Heart left ventricle (tissue), 13 donors: ENCODE measurements around the gene ADSS1.

ENCODE experiments used
- CTCF ChIP-seq, 12 donors: fragments of 200-600 bp; sonication (generic) in 4 of 12; IDR thresholded peaks; one replicate each; pipeline versions ENCODE4 v1.5.0 to v1.8.0; 2018 to 2022; ENCODE audit warnings: antibody characterized with exemption in 12 of 12, mild to moderate bottlenecking in 5 of 12
- POLR2A ChIP-seq, 2 donors: fragments of 450-650 bp; IDR thresholded peaks; one replicate each; pipeline ENCODE4 v1.6.1; 2017; ENCODE audit warnings: antibody characterized with exemption in 2 of 2, mild to moderate bottlenecking in 2 of 2, moderate library complexity in 2 of 2
- donor health status: ischemic (EF 13 %, LVEDD 7.1; RV severe dilation, severe dysfunction).
- donor health status: DM: no; HTN: yes; CAD: no.
- donor health status: DM: no; HTN: no; CAD: no.
- donor health status: ischemic (EF 25% LVEDD 6.9; RV normal size, moderate dysfunction).
- donor health status: ischemic (EF 25% LVEDD 5.7; RV mildly dilated, moderate dysfunction).
- donor health status: ischemic (EF 35%, LVEDD 5.7; RV mildly dilated, moderate dysfunction).
- donor health status: nonischemic (EF 11% LVEDD 7.7; RV severe dilation, severe dysfunction).
- donor health status: DM: yes; HTN: yes; CAD: no.
- donor health status: PGD.
- donor health status: ischemic (EF 29% LVEDD 5.4; RV normal size, mild dysfunction).
- donor health status: nonischemic (EF 23%, LVEDD 6.1; RV moderate dilation, normal function).

- TF ChIP-seq CTCF (IDR thresholded peaks at IDR 0.05), result no peak
- TF ChIP-seq POLR2A (IDR thresholded peaks at IDR 0.05), result no peak
These were observed 46.1 kb downstream of the ADSS1 start for GRCh38 chr14:104770072-104770579.
